HepG2 (cell line): ENCODE results near the gene RABL6. TPM values are rescaled to one million over a fixed set of nuclear protein-coding genes. Genes with fewer than 3 reads are reported as not detected.
A peak's percentile ranks its signal among the peaks of the same experiment; 100 is the strongest.

ENCODE experiments used
- AGO1 ChIP-seq: fragments of 200-400 bp; formaldehyde crosslinking; IDR thresholded peaks from 2 replicates; pipeline ENCODE4 v1.6.1; 2017; ENCODE audit warnings: mild to moderate bottlenecking, low read depth, low read length, moderate library complexity; ENCODE audit not compliant: poor library complexity, severe bottlenecking
- AGO2 ChIP-seq: fragments of 200-400 bp; formaldehyde crosslinking; optimal IDR thresholded peaks from 2 replicates; pipeline ENCODE3; 2017; ENCODE audit warnings: mild to moderate bottlenecking, low read depth, low read length, moderate library complexity
- BATF2 ChIP-seq: sonication (generic); formaldehyde crosslinking; IDR thresholded peaks from 2 replicates; pipeline ENCODE4 v1.8.0; 2022; ENCODE audit warnings: mild to moderate bottlenecking, missing genetic modification reagents, moderate library complexity
- EED ChIP-seq: sonication (generic); formaldehyde crosslinking; IDR thresholded peaks from 2 replicates; pipeline ENCODE4 v1.5.0; 2020; ENCODE audit warnings: mild to moderate bottlenecking, missing genetic modification reagents
- ELF4 ChIP-seq: sonication (generic); formaldehyde crosslinking; IDR thresholded peaks from 2 replicates; pipeline ENCODE4 v1.5.0; 2020; ENCODE audit warnings: missing genetic modification reagents, mild to moderate bottlenecking, moderate library complexity, borderline replicate concordance
- HNRNPK ChIP-seq: fragments of 200-400 bp; formaldehyde crosslinking; IDR thresholded peaks from 2 replicates; pipeline ENCODE4 v1.6.1; 2018; ENCODE audit warnings: low read length, low read depth, moderate library complexity, mild to moderate bottlenecking; ENCODE audit not compliant: poor library complexity, severe bottlenecking
- POLR2G ChIP-seq: fragments of 200-400 bp; formaldehyde crosslinking; IDR thresholded peaks from 2 replicates; pipeline ENCODE4 v1.6.1; 2018; ENCODE audit warnings: mild to moderate bottlenecking, low read depth, low read length, moderate library complexity
- RBM22 ChIP-seq: fragments of 200-400 bp; formaldehyde crosslinking; optimal IDR thresholded peaks from 2 replicates; pipeline ENCODE3; 2017; ENCODE audit warnings: mild to moderate bottlenecking, low read length, moderate library complexity
- SIN3A ChIP-seq: IDR thresholded peaks from 2 replicates; pipeline ENCODE4 v1.6.1; 2011; ENCODE audit warnings: low read depth, mild to moderate bottlenecking, control low read depth, low read length, borderline replicate concordance
- TBX2 ChIP-seq: sonication (generic); formaldehyde crosslinking; IDR thresholded peaks from 2 replicates; pipeline ENCODE4 v1.5.0; 2020; ENCODE audit warnings: missing genetic modification reagents, mild to moderate bottlenecking, borderline replicate concordance
- USF2 ChIP-seq, 2 experiments: sonication (generic) in 1 of 2; formaldehyde crosslinking in 1 of 2; IDR thresholded peaks; 2 replicates each; pipeline versions ENCODE4 v1.5.1 to v1.6.1; 2011 to 2020; ENCODE audit warnings: borderline replicate concordance in 1 of 2, low read depth in 1 of 2, low read length in 1 of 2, mild to moderate bottlenecking in 1 of 2, missing genetic modification reagents in 1 of 2, moderate library complexity in 1 of 2
- YY1 ChIP-seq: IDR thresholded peaks from 2 replicates; pipeline ENCODE4 v1.6.1; 2011; ENCODE audit warnings: low read length, low read depth, moderate library complexity, mild to moderate bottlenecking; ENCODE audit not compliant: insufficient read depth, insufficient replicate concordance
- ZNF235 ChIP-seq: sonication (generic); formaldehyde crosslinking; IDR thresholded peaks from 2 replicates; pipeline ENCODE4 v1.8.1; 2023; ENCODE audit warnings: mild to moderate bottlenecking, missing genetic modification reagents, borderline replicate concordance
- ZNF709 ChIP-seq: sonication (generic); formaldehyde crosslinking; IDR thresholded peaks from 2 replicates; pipeline ENCODE4 v1.5.0; 2020; ENCODE audit warnings: mild to moderate bottlenecking, missing genetic modification reagents
- ZNF747 ChIP-seq: sonication (generic); formaldehyde crosslinking; IDR thresholded peaks from 2 replicates; pipeline ENCODE4 v1.8.1; 2023; ENCODE audit warnings: missing genetic modification reagents, mild to moderate bottlenecking, borderline replicate concordance
- ZNF772 ChIP-seq: sonication (generic); formaldehyde crosslinking; IDR thresholded peaks from 2 replicates; pipeline ENCODE4 v1.5.0; 2020; ENCODE audit warnings: mild to moderate bottlenecking, missing genetic modification reagents
- ZNF781 ChIP-seq: sonication (generic); formaldehyde crosslinking; IDR thresholded peaks from 2 replicates; pipeline ENCODE4 v1.5.1; 2020; ENCODE audit warnings: borderline replicate concordance, mild to moderate bottlenecking, missing genetic modification reagents; ENCODE audit errors: not compliant biosample characterization
- ZNF788 ChIP-seq: sonication (generic); formaldehyde crosslinking; IDR thresholded peaks from 2 replicates; pipeline ENCODE4 v1.5.0; 2020; ENCODE audit warnings: mild to moderate bottlenecking, missing genetic modification reagents, borderline replicate concordance
- ZXDC ChIP-seq: sonication (generic); formaldehyde crosslinking; IDR thresholded peaks from 2 replicates; pipeline ENCODE4 v1.5.0; 2020; ENCODE audit warnings: mild to moderate bottlenecking, missing genetic modification reagents
- polyA plus RNA-seq, 8 experiments: library from polyadenylated mRNA; depleted of rRNA in 3 of 8; stranded (reverse) in 7 of 8; unstranded in 1 of 8; fragments of >200 nt; fragmentation: Illumina TruSeq in 4 of 8; extraction: Trizol in 4 of 8; gene quantifications; 2 replicates each; pipeline versions ENCODE4 v1.2.1 to v1.2.3, GENCODE V29; 2011 to 2016; ENCODE audit warnings: low read depth in 4 of 8, missing spikeins in 1 of 8, mixed read lengths in 1 of 8; ENCODE audit not compliant: insufficient read depth in 1 of 8
- total RNA-seq, 5 experiments: library from RNA; depleted of rRNA; stranded (reverse); fragments of >200 nt; fragmentation: Illumina TruSeq; extraction: Trizol; gene quantifications; 2 replicates each; pipeline ENCODE4 v1.2.3, GENCODE V29; 2016; ENCODE audit warnings: low read depth in 1 of 5

The RABL6 gene
- total and polyA plus RNA-seq, 2 of the 13 experiments (the other 11 are each of a cell fraction or from before 2014, with no cell fraction given), result 81.5 to 125 TPM

- TF ChIP-seq ZXDC (0 out of 2 replicates have a peak, but pooled peaks have one; percentile 57), ZNF709 (0 out of 2 replicates have a peak, but pooled peaks have one; percentile 30), BATF2 (CRISPR knock-in tag) (0 out of 2 replicates have a peak, but pooled peaks have one; percentile 16), ZNF772 (CRISPR knock-in tag) (peak; percentile 83), ELF4 (peak; percentile 60; the same call in 1 of the 2 replicates), USF2 (IDR thresholded peaks at IDR 0.05; ENCODE audit: low read depth, low read length) (0 out of 2 replicates have a peak, but pooled peaks have one; percentile 13), USF2 (CRISPR knock-in tag; IDR thresholded peaks at IDR 0.05; ENCODE audit: borderline replicate concordance) (peak; percentile 72), YY1 (peak; percentile 18), EED (peak; percentile 81; the same call in 1 of the 2 replicates), AGO1 (peak; percentile 96), POLR2G (peak; percentile 66; the same call in 1 of the 2 replicates), ZNF747 (peak; percentile 65; the same call in 1 of the 2 replicates), RBM22 (peak; percentile 43), AGO2 (peak; percentile 53), TBX2 (CRISPR knock-in tag) (peak; percentile 17; the same call in 1 of the 2 replicates), SIN3A (0 out of 2 replicates have a peak, but pooled peaks have one; percentile 1), HNRNPK (peak; percentile 19), ZNF781 (CRISPR knock-in tag) (peak; percentile 56), ZNF788 (CRISPR knock-in tag) (0 out of 2 replicates have a peak, but pooled peaks have one; percentile 22), ZNF235 (CRISPR knock-in tag) (0 out of 2 replicates have a peak, but pooled peaks have one; percentile 24)
Measured at GRCh38 chr9:136841646-136842379, 34.1 kb downstream of the RABL6 start (continued).
